Measurements from ENCODE around the gene IZUMO1. TPM values are rescaled to one million over a fixed set of nuclear protein-coding genes. Genes with fewer than 3 reads are reported as not detected.
A peak's percentile ranks its signal among the peaks of the same experiment; 100 is the strongest.

The IZUMO1 gene
- total and polyA plus RNA-seq, 2 of the 13 experiments (the other 11 are each of a cell fraction or from before 2014, with no cell fraction given), result 0.07 to 0.22 TPM

DNA sequence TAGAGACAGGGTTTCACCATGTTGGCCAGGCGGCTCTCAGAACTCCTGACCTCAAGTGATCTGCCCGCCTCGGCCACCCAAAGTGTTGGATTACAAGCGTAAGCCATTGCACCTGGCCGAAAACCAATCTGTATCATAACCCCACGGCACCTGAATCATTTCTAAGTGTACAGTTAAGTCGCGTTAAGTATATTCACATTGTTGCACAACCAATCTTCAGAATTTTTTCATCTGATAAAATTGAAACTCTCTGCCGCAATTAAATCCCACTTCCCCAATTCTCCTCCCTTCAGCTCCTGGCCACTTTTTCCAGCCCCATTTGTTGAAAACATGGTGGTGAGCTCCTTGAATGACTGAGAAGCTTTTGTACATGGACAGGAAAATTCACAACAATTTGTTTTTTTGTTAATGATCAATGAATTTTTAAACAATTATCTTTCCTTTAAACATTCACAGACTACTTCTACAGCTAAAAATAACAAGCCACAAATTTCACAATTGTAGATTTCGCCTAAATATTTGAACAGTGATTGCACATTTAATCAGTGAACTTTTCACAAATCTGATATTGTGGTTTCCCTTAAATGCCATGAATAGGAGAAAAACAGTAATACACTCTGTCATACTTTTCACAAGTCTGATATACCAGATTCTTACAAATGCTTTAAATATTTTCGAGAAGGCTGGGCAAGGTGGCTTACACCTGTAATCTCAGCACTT, 22.4 kb upstream of the IZUMO1 start (continued):
- TF ChIP-seq, protein P1, sequence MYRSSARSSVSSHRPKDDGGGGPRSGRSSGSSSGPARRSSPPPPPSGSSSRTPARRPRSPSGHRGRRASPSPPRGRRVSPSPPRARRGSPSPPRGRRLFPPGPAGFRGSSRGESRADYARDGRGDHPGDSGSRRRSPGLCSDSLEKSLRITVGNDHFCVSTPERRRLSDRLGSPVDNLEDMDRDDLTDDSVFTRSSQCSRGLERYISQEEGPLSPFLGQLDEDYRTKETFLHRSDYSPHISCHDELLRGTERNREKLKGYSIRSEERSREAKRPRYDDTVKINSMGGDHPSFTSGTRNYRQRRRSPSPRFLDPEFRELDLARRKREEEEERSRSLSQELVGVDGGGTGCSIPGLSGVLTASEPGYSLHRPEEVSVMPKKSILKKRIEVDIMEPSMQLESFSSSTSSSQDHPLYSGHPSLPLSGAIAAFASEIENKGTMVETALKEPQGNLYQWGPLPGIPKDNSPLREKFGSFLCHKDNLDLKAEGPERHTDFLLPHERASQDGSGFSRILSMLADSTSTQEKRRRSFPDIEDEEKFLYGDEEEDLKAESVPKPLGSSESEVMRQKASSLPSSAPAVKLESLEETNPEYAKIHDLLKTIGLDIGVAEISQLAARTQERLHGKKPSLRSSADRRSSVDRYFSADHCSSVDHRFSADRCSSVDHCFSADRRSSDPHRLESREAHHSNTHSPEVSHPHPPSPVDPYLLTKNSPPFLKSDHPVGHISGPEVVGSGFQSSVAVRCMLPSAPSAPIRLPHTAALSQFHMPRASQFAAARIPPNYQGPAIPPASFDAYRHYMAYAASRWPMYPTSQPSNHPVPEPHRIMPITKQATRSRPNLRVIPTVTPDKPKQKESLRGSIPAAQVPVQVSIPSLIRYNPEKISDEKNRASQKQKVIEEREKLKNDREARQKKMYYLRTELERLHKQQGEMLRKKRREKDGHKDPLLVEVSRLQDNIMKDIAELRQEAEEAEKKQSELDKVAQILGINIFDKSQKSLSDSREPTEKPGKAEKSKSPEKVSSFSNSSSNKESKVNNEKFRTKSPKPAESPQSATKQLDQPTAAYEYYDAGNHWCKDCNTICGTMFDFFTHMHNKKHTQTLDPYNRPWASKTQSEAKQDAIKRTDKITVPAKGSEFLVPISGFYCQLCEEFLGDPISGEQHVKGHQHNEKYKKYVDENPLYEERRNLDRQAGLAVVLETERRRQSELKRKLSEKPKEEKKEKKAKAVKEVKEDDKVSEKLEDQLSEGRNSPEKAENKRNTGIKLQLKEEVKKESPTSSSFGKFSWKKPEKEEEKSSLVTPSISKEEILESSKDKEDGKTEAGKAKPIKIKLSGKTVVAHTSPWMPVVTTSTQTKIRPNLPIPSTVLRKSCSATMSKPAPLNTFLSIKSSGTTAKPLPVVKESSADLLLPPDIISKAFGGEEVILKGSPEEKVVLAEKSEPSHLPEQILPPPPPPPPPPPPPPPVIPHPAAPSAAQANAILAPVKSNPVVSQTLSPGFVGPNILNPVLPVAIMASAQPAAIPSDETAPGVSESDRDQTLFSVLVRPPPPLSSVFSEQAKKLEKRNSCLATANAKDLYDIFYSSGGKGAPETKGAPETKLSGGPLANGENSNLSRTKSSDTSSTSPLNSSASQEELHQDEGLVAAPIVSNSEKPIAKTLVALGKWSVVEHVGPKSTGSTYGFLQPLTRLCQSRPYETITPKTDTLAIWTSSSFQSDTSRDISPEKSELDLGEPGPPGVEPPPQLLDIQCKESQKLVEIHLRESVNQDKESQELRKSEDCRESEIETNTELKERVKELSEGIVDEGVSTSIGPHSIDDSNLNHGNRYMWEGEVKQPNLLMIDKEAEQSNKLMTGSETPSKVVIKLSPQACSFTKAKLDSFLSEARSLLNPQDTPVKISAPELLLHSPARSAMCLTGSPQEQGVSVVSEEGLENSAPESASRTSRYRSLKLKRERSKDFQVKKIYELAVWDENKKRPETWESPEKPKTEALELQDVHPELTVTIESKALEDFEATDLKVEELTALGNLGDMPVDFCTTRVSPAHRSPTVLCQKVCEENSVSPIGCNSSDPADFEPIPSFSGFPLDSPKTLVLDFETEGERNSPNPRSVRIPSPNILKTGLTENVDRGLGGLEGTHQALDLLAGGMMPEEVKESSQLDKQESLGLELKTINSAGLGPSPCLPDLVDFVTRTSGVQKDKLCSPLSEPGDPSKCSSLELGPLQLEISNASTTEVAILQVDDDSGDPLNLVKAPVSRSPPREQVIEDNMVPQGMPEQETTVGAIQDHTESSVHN (CRISPR knock-in tag; IDR thresholded peaks at IDR 0.05), result no peak
- TF ChIP-seq TEF (CRISPR knock-in tag; IDR thresholded peaks at IDR 0.05), result no peak
- no peak for TF ChIP-seq ZNF234 (CRISPR knock-in tag; conservative IDR thresholded peaks at IDR 0.05)
- peak; percentile 51; the same call in 1 of the 2 replicates for TF ChIP-seq MEF2D (CRISPR knock-in tag; IDR thresholded peaks at IDR 0.05)
- TF ChIP-seq ZNF549 (CRISPR knock-in tag; IDR thresholded peaks at IDR 0.05), result no peak
- no peak for TF ChIP-seq FOXM1 (CRISPR knock-in tag; IDR thresholded peaks at IDR 0.05)
- TF ChIP-seq, protein P2, sequence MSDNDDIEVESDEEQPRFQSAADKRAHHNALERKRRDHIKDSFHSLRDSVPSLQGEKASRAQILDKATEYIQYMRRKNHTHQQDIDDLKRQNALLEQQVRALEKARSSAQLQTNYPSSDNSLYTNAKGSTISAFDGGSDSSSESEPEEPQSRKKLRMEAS (IDR thresholded peaks at IDR 0.05), result no peak
- TF ChIP-seq, protein P3, sequence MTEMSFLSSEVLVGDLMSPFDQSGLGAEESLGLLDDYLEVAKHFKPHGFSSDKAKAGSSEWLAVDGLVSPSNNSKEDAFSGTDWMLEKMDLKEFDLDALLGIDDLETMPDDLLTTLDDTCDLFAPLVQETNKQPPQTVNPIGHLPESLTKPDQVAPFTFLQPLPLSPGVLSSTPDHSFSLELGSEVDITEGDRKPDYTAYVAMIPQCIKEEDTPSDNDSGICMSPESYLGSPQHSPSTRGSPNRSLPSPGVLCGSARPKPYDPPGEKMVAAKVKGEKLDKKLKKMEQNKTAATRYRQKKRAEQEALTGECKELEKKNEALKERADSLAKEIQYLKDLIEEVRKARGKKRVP (CRISPR knock-in tag; IDR thresholded peaks at IDR 0.05), result 0 out of 4 replicates have a peak, but pooled peaks of 1 of the 2 experiments have one; percentile 40
- TF ChIP-seq CEBPB (IDR thresholded peaks at IDR 0.05; ENCODE audit: borderline replicate concordance, low read depth, low read length), result peak; percentile 68
- peak; percentile 59 for TF ChIP-seq CEBPG (CRISPR knock-in tag; IDR thresholded peaks at IDR 0.05)
- peak; percentile 29; the same call in 1 of the 2 replicates for TF ChIP-seq ARID5B (CRISPR knock-in tag; IDR thresholded peaks at IDR 0.05)
- TF ChIP-seq NCOA2 (CRISPR knock-in tag; IDR thresholded peaks at IDR 0.05), result peak; percentile 76

All from HepG2 (cell line).